Thyroid gland (tissue), 4 donors: ENCODE results near the gene IKZF1. TPM values are rescaled to one million over a fixed set of nuclear protein-coding genes. Genes with fewer than 3 reads are reported as not detected.

Experiments
- DNase-seq, 2 donors: peaks; one replicate each; pipeline ENCODE4 v3.0.0-alpha.2; 2019
- H3K27ac ChIP-seq, 3 donors: fragments of 200-600 bp; sonication (generic); 1 replicate in 2 of 3; 2 replicates in 1 of 3; pipeline ENCODE4 v1.5.1; 2016 to 2019; ENCODE audit warnings: mild to moderate bottlenecking in 1 of 3, moderate library complexity in 1 of 3
- H3K27me3 ChIP-seq: fragments of 200-600 bp; sonication (generic); one replicate; pipeline ENCODE4 v1.5.1; 2019
- H3K36me3 ChIP-seq, 2 donors: fragments of 200-600 bp; sonication (generic); one replicate each; pipeline ENCODE4 v1.5.1; 2016 to 2019
- H3K4me1 ChIP-seq, 2 donors: fragments of 200-600 bp; sonication (generic); one replicate each; pipeline ENCODE4 v1.5.1; 2017 to 2019
- H3K4me3 ChIP-seq, 3 donors: fragments of 200-600 bp; sonication (generic); replicated peaks in 1 of 3; 1 replicate in 2 of 3; 2 replicates in 1 of 3; pipeline ENCODE4 v1.5.1; 2016; ENCODE audit warnings: mild to moderate bottlenecking in 1 of 3
- H3K9me3 ChIP-seq: fragments of 200-600 bp; sonication (generic); one replicate; pipeline ENCODE4 v1.5.1; 2017
- CTCF ChIP-seq, 6 experiments: fragments of 200-600 bp in 3 of 6; fragments of 450-650 bp in 3 of 6; sonication (generic) in 3 of 6; IDR thresholded peaks; one replicate each; pipeline ENCODE4 v1.5.1; 2016 to 2019; ENCODE audit warnings: antibody characterized with exemption in 6 of 6, mild to moderate bottlenecking in 2 of 6, inconsistent platforms in 1 of 6, moderate library complexity in 1 of 6
- POLR2A ChIP-seq, 2 donors: fragments of 450-650 bp; IDR thresholded peaks; one replicate each; pipeline ENCODE4 v1.6.1; 2017; ENCODE audit warnings: antibody characterized with exemption in 2 of 2, mild to moderate bottlenecking in 2 of 2, moderate library complexity in 1 of 2
- WGBS, 2 donors: methylation state at CpG; one replicate each; pipeline ENCODE4 v1.1.5; 2017; 5-methylcytosine and 5-hydroxymethylcytosine counted together
- intact Hi-C: fragments of 100-400 bp; cut with DNase I; formaldehyde crosslinking; loops from one replicate; pipeline ENCODE4 v1.15.1; 2023
- total RNA-seq, 4 donors: library from RNA; depleted of rRNA; stranded (reverse); fragments of >200 nt; gene quantifications; one replicate each; pipeline ENCODE4 v1.2.3, GENCODE V29; 2016

IKZF1 gene
- total RNA-seq, 4 donors from 2014 or later: 8.9 to 10.5 (median 9.6) TPM

GRCh38 chr7:50364645-50365044 is 60.1 kb downstream of the IKZF1 start:
- no peak overlapping the region for H3K27ac ChIP-seq
- no peaks in the 10 kb centered on the region for H3K27me3 ChIP-seq
- WGBS, 2 donors: 49 to 60% methylated on average over 3 of the region's 3 CpGs
- TF ChIP-seq POLR2A (IDR thresholded peaks at IDR 0.05) (no peak), CTCF (IDR thresholded peaks at IDR 0.05) (no peak)
- intact Hi-C loops: no loop called here
- no peaks in the 10 kb centered on the region for H3K36me3 ChIP-seq
- no peak for DNase-seq
- H3K4me1 ChIP-seq: no peaks in the 10 kb centered on the region
- H3K9me3 ChIP-seq: no peaks in the 10 kb centered on the region
- H3K4me3 ChIP-seq: no peak overlapping the region

- DNase-seq: no peak
- Histone ChIP-seq H3K27ac (no peak overlapping the region), H3K27me3 (no peaks in the 10 kb centered on the region), H3K9me3 (no peaks in the 10 kb centered on the region), H3K36me3 (no peaks in the 10 kb centered on the region), H3K4me3 (no peak overlapping the region), H3K4me1 (no peaks in the 10 kb centered on the region)
- intact Hi-C loops: no loop called here
- no peak for TF ChIP-seq CTCF (IDR thresholded peaks at IDR 0.05)
- TF ChIP-seq POLR2A (IDR thresholded peaks at IDR 0.05): no peak
- 66% methylated on average over 2 of the region's 2 CpGs for WGBS, 2 donors
Observed at GRCh38 chr7:50366311-50366710, 61.8 kb downstream of the IKZF1 start.

GRCh38 chr7:50367100-50367499 is 62.6 kb downstream of the IKZF1 start:
- Histone ChIP-seq H3K4me3 (no peak overlapping the region), H3K9me3 (no peaks in the 10 kb centered on the region), H3K27me3 (no peaks in the 10 kb centered on the region), H3K36me3 (no peaks in the 10 kb centered on the region), H3K27ac (no peak overlapping the region), H3K4me1 (no peaks in the 10 kb centered on the region)
- intact Hi-C loops: no loop called here
- WGBS, 2 donors: 38 to 40% methylated on average over 2 of the region's 2 CpGs
- no peak for DNase-seq
- no peak for TF ChIP-seq CTCF (IDR thresholded peaks at IDR 0.05)
- no peak for TF ChIP-seq POLR2A (IDR thresholded peaks at IDR 0.05)

GRCh38 chr7:50367570-50367969 is 63.1 kb downstream of the IKZF1 start:
- Histone ChIP-seq H3K4me3 (no peak overlapping the region), H3K27ac (no peak overlapping the region), H3K9me3 (no peaks in the 10 kb centered on the region), H3K4me1 (no peaks in the 10 kb centered on the region), H3K27me3 (no peaks in the 10 kb centered on the region), H3K36me3 (no peaks in the 10 kb centered on the region)
- intact Hi-C loops: no loop called here
- 73 to 75% methylated on average over 6 of the region's 6 CpGs for WGBS, 2 donors
- no peak for DNase-seq
- TF ChIP-seq CTCF (IDR thresholded peaks at IDR 0.05): no peak

- Histone ChIP-seq H3K4me3 (no peak overlapping the region), H3K9me3 (no peaks in the 10 kb centered on the region), H3K36me3 (no peaks in the 10 kb centered on the region), H3K4me1 (no peaks in the 10 kb centered on the region), H3K27me3 (no peaks in the 10 kb centered on the region), H3K27ac (no peak overlapping the region)
- no peak for DNase-seq
- TF ChIP-seq CTCF (IDR thresholded peaks at IDR 0.05) (no peak), POLR2A (IDR thresholded peaks at IDR 0.05) (no peak)
- intact Hi-C loops: no loop called here
- WGBS, 2 donors: 89 to 91% methylated on average over 4 of the region's 4 CpGs
Observed at GRCh38 chr7:50368366-50368765, 63.9 kb downstream of the IKZF1 start.
